ENCODE measurements around the gene PGGHG. TPM values are rescaled to one million over a fixed set of nuclear protein-coding genes. Genes with fewer than 3 reads are reported as not detected.

Gene PGGHG
- total RNA-seq, 4 donors from 2014 or later, result 10.9 to 53.6 (median 19.8) TPM

GRCh38 chr11:335779-336658 lies 47.1 kb downstream of the PGGHG start:
- no peak for DNase-seq (ENCODE audit: low spot score)
- no peak for TF ChIP-seq CTCF (IDR thresholded peaks at IDR 0.05)
- ATAC-seq (ENCODE audit: low FRiP score), result no peak

GRCh38 chr11:336659-337198 lies 47.8 kb downstream of the PGGHG start:
- no peak for ATAC-seq (ENCODE audit: low FRiP score)
- no peak for DNase-seq (ENCODE audit: low spot score)
- no peak for TF ChIP-seq CTCF (IDR thresholded peaks at IDR 0.05)

GRCh38 chr11:337711-338110 lies 48.8 kb downstream of the PGGHG start:
- no peak for ATAC-seq (ENCODE audit: low FRiP score)
- no peak for TF ChIP-seq CTCF (IDR thresholded peaks at IDR 0.05)
- no peak for DNase-seq (ENCODE audit: low spot score)

GRCh38 chr11:339963-340362 lies 51.0 kb downstream of the PGGHG start:
- no peak for DNase-seq (ENCODE audit: low spot score)
- ATAC-seq (ENCODE audit: low FRiP score), result no peak
- no peak for TF ChIP-seq CTCF (IDR thresholded peaks at IDR 0.05)

GRCh38 chr11:340539-341512 lies 51.9 kb downstream of the PGGHG start:
- TF ChIP-seq CTCF (IDR thresholded peaks at IDR 0.05), result no peak
- no peak for ATAC-seq (ENCODE audit: low FRiP score)
- no peak for DNase-seq (ENCODE audit: low spot score)

GRCh38 chr11:342328-342727 lies 53.4 kb downstream of the PGGHG start:
- DNase-seq (ENCODE audit: low spot score) (no peak), ATAC-seq (ENCODE audit: low FRiP score) (no peak)
- TF ChIP-seq CTCF (IDR thresholded peaks at IDR 0.05), result no peak
